HK-2 (cell line): ENCODE results near the gene SLC6A6.

Source experiments
- DNase-seq: peaks from one replicate; pipeline ENCODE4 v3.0.0-alpha.2; 2018; ENCODE audit not compliant: unreplicated experiment

SLC6A6 gene

GRCh38 chr3:14371573-14372474 lies 30.6 kb upstream of the SLC6A6 start:
- DNase-seq, result peak; percentile 68

DNA sequence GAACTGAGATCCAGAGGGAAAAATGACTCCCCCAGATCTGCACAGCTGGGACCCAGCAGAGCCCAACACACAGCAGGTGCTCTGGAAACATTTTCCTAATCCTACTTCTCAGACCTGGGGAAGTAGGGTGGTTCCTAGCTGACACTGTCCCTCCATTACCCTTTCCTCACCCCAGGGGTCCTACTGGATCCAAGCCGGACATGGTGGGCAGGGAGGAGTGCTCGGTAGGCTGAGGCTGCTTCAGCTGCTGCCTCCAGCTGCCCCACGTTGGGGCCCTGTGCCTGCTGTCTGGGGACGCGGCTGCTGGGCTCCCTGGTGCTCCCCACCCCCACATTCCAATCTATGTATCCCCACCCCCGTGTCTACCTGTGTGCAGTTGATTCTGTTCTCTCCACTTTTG lies 29.8 kb upstream of the SLC6A6 start:
- DNase-seq, result no peak

DNA sequence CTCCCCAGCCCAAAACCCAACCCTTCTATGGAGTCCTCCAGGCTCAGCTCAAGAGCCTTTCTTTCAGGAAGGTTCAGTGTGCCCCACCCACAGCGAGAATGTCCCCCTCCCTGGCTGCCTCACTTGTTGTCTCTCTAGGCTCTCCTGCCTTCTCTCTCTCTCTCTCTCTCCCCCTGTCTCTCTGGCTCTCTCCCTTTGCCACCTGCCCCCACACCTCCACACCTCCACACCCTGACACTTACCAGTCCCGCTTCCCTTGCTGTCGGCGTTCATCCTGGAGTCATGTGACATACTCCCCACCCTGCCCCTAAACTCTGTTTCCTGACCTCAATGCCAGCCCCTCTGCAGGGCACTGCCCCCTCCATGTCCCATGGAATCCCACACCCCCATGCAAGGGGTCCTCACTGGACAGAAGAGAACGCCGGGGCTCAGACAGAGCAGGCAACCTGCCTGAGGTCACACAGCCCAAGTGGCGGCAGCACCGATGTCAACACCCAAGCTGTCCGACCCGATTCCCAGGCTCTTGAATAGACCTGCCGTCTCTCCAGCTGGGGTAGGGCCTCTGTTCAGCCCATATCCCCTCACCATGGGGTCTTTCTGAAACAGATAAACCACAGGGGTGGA lies 28.5 kb upstream of the SLC6A6 start:
- no peak for DNase-seq

- peak; percentile 4 for DNase-seq
Observed at GRCh38 chr3:14374444-14374883, 27.9 kb upstream of the SLC6A6 start.

- DNase-seq, result no peak
Observed at GRCh38 chr3:14375192-14375591, 27.2 kb upstream of the SLC6A6 start.

GRCh38 chr3:14376348-14377043 lies 25.9 kb upstream of the SLC6A6 start:
- no peak for DNase-seq

GRCh38 chr3:14377044-14377837 lies 25.2 kb upstream of the SLC6A6 start:
- DNase-seq, result no peak

DNA sequence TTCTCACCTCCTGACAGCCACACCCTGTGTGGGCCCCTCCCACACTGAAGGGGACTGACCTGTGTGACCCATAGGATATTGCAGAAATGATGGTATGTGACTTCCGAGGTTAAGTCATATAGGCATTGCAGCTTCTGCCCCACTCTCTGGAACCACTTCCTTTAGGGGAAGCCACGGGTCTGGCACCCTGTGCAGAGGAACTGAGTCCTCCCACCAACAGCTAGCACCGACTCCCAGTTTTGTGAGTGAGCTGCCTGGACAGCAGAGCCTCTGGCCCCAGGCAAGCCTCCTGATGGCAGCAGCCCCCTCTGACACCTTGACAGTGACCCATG lies 24.6 kb upstream of the SLC6A6 start:
- DNase-seq, result no peak

DNA sequence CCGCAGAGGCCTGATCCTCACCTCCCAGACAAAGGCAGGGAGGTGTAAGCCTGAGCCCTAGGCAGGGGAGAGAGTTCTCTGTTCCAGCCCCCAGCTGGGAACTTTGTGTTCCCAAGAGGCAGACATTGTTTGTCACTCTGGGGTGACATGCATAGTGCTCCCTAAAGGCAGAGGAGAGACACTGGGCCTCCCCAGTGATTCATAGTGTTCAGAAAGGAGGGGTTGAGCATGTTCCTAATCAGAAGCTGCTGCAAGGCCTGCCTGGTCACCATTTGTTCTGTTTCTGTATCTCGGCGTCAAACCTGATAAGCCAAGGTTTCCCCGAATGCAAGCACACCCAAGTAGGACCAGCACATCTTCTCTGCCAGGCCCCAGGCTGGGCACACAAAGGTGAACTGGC lies 24.0 kb upstream of the SLC6A6 start:
- no peak for DNase-seq

DNA sequence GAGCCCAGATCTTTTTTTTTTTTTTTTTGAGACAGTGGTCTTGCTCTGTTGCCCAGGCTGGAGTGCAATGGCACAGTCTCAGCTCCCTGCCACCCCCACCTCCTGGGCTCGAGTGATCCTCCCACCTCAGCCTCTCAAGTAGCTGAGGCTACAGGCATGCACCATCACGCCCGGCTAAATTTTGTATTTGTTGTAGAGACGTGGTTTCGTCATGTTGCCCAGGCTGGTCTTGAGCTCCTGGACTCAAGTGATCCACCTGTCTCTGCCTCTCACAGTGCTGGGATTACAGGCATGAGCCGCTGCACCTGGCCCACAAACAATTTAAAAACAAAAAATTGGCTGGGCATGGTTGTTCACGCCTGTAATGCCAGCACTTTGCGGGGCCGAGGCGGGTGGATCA lies 22.6 kb upstream of the SLC6A6 start:
- no peak for DNase-seq

GRCh38 chr3:14386254-14386653 lies 16.2 kb upstream of the SLC6A6 start:
- no peak for DNase-seq

DNA sequence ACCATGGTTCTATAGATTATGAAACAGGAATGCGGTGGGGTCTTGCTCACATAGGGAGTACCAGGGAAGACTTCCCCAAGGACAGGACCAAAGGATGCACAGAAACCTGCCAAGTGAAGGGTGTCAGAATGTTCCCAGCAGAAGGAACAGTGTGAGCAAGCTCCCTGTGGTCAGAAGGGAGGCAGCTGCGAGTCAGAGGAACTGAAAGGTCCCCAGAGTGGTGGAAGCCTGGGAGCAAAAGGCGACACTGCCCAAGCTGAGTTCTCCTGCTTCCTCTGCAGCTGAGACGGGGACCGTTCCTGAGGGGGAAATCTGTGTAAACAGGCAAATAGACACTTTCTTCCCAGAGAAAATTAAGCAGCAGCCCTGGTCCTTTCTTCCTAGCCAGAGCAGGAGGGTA lies 14.2 kb upstream of the SLC6A6 start:
- no peak for DNase-seq

DNA sequence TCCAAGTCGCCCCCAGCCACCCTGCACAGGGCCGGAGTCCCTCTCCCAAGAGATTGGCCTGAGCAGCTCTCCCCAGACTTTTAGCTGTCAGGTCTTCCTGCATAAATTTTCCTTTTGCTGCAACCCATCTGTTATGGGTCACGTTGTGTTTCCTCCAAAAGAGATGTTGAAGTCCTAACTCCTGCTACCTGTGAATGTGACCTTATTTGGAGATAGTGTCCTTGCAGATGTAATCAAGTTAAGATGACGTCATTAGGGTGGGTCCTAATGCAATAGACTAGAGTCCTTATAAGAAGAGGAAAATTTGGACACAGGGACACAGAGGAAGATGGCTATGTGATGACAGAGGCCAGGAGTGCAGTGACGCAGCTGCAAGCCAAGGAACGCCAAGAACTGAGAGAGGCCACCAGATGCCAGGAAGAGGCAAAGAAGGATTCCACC lies 13.2 kb upstream of the SLC6A6 start:
- no peak for DNase-seq

- DNase-seq, result no peak
Observed at GRCh38 chr3:14389716-14390115, 12.7 kb upstream of the SLC6A6 start.

DNA sequence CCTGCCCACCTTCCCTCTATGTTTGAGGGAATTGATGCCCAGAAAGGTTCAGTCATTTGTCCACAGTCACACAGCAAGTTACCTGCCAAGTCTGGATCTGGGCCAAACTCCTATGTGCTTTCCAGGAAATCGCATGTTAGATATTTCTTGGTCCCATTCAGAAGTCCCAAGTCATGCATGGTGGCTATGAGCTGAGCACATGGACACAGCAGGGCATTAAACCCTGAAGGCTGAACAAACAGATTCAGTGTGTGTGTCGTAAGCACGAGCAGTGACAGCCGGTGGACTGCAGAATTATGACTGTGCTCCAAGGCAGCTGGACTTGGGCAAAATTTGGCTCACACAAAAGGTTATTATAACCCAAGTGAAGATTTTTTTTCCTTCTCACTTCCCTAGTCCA lies 11.4 kb upstream of the SLC6A6 start:
- DNase-seq, result no peak

DNA sequence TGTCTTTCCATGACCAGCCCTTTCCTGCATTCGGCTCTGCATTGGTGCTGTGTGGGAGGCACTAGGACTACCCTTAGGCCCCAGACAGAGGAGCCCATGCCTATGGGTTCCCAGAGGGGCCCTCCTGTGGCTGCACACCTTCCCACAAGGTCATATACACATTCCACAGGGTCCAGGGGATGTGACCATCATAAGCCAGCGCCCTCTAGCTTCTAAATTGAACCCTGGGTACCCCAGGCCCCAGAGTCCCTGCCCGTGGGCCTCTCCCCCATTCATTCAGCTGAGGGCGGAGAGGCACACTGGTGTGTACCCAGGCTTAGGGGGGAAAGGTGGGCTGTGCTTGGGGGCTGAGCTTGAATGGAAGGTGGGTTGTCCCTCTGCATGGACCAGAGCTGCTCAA lies 10.2 kb upstream of the SLC6A6 start:
- DNase-seq, result no peak

- no peak for DNase-seq
Observed at GRCh38 chr3:14392803-14393319, 9.5 kb upstream of the SLC6A6 start.

DNA sequence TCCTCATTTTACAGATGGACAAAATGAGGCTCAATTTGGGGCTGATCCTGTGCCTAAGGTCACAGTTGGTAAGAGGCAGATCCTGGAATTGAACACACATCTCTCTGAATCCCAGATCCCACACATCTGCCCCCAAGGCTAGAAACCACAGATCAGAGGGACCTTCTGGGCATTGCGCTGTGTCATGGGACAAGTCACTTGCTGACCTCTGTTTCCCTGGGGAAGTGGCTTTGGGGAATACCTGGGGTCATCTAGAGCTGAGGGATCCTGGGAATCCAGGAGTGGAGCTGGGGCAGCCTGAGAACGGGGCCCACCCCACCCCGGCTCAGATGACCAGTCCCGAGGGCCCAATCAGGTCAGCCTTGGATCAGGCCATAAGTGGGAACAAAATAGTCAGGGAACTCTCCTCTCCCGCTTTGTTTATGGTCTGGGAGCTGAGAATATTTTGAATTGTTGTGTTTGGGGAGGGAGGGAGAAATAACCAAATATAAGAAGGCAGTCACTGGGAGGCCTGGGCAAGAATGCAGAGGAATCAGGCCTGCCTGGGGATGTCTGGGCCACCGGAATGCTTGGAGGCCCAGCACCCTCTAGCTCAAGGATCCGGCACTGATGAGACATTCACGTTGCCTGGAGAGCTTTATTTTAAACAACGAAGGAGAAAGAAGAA lies 8.8 kb upstream of the SLC6A6 start:
- DNase-seq, result no peak

GRCh38 chr3:14396031-14396692 lies 6.2 kb upstream of the SLC6A6 start:
- DNase-seq, result no peak

- DNase-seq, result no peak
Observed at GRCh38 chr3:14397046-14397445, 5.4 kb upstream of the SLC6A6 start.

- DNase-seq, result no peak
Observed at GRCh38 chr3:14397531-14397930, 4.9 kb upstream of the SLC6A6 start.
